ENCODE data around the gene PCSK1N. TPM values are rescaled to one million over a fixed set of nuclear protein-coding genes. Genes with fewer than 3 reads are reported as not detected.

Gene PCSK1N
- total and polyA plus RNA-seq, 2 of the 13 experiments (the other 11 are each of a cell fraction or from before 2014, with no cell fraction given): 4.5 to 14.0 TPM

DNA sequence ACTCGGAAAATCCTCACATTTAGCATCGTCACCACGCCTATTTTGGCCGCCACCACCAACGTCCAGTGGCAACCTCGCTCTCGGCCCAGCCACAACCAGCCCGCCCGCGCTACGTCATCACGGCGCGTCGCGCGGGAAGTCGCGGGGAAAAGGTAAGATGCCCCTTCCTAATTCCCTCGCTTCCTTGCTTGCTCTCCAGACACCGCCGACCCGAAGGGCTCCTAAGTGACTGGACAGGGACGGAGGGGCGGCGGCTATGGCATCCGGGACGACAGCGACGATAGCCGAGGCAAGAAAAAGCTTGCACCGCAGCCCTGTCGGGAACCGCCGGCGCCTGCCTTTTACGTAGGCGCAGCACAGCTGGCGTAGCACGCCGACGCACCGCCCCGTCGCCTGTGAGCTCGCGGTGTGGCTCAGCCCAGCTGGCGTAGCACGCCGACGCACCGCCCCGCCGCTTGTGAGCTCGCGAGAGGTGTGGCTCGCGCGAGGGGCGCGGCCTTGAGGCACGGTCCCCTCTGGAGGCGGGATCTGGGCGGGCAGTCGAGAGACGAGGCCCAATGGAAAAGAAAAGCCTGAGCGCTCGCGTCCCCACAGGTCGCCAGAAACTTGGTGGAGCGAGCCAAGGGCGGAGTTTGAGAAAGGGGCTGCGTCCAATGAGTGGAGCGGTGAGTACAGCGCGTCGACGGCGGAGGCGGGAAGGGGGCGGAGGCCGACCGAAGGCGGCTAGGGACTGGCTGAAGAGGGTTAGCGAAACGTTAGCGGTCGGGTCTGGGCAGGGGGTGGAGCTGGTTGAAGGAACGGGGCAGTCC lies 33.9 kb downstream of the PCSK1N start, which contains the start of gene HDAC6 (continued):
- TF ChIP-seq, protein P1, sequence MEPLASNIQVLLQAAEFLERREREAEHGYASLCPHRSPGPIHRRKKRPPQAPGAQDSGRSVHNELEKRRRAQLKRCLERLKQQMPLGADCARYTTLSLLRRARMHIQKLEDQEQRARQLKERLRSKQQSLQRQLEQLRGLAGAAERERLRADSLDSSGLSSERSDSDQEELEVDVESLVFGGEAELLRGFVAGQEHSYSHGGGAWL (CRISPR knock-in tag; IDR thresholded peaks at IDR 0.05): no peak
- no peak for TF ChIP-seq MYNN (CRISPR knock-in tag; IDR thresholded peaks at IDR 0.05; ENCODE audit: low read depth)
- no peak for TF ChIP-seq ZSCAN29 (CRISPR knock-in tag; conservative IDR thresholded peaks at IDR 0.05)
- no peak for TF ChIP-seq SNAI1 (CRISPR knock-in tag; IDR thresholded peaks at IDR 0.05; ENCODE audit: borderline replicate concordance)
- TF ChIP-seq ZFP90 (CRISPR knock-in tag; IDR thresholded peaks at IDR 0.05; ENCODE audit: borderline replicate concordance): no peak
- TF ChIP-seq ZKSCAN5 (CRISPR knock-in tag; IDR thresholded peaks at IDR 0.05): no peak
- peak; percentile 46; the same call in 1 of the 2 replicates for TF ChIP-seq ZFX (CRISPR knock-in tag; IDR thresholded peaks at IDR 0.05; ENCODE audit: low read depth)
- no peak for TF ChIP-seq SIX1 (CRISPR knock-in tag; IDR thresholded peaks at IDR 0.05; ENCODE audit: borderline replicate concordance)
- TF ChIP-seq ZNF800 (CRISPR knock-in tag; IDR thresholded peaks at IDR 0.05): no peak
- TF ChIP-seq YY1 (IDR thresholded peaks at IDR 0.05; ENCODE audit: insufficient read depth, insufficient replicate concordance, low read depth, low read length): peak; percentile 6
- 0 out of 2 replicates have a peak, but pooled peaks have one; percentile 45 for TF ChIP-seq CAMTA2 (CRISPR knock-in tag; IDR thresholded peaks at IDR 0.05; ENCODE audit: borderline replicate concordance)
- no peak for TF ChIP-seq IKZF4 (CRISPR knock-in tag; IDR thresholded peaks at IDR 0.05; ENCODE audit: borderline replicate concordance, low read depth, not compliant biosample characterization)
- no peak for TF ChIP-seq ZNF704 (CRISPR knock-in tag; IDR thresholded peaks at IDR 0.05; ENCODE audit: borderline replicate concordance)
- no peak for TF ChIP-seq GPN1 (CRISPR knock-in tag; IDR thresholded peaks at IDR 0.05; ENCODE audit: borderline replicate concordance)
- TF ChIP-seq ZNF512B (CRISPR knock-in tag; IDR thresholded peaks at IDR 0.05; ENCODE audit: borderline replicate concordance): no peak
- no peak for TF ChIP-seq HOXA5 (CRISPR knock-in tag; IDR thresholded peaks at IDR 0.05)
- TF ChIP-seq, protein P2, sequence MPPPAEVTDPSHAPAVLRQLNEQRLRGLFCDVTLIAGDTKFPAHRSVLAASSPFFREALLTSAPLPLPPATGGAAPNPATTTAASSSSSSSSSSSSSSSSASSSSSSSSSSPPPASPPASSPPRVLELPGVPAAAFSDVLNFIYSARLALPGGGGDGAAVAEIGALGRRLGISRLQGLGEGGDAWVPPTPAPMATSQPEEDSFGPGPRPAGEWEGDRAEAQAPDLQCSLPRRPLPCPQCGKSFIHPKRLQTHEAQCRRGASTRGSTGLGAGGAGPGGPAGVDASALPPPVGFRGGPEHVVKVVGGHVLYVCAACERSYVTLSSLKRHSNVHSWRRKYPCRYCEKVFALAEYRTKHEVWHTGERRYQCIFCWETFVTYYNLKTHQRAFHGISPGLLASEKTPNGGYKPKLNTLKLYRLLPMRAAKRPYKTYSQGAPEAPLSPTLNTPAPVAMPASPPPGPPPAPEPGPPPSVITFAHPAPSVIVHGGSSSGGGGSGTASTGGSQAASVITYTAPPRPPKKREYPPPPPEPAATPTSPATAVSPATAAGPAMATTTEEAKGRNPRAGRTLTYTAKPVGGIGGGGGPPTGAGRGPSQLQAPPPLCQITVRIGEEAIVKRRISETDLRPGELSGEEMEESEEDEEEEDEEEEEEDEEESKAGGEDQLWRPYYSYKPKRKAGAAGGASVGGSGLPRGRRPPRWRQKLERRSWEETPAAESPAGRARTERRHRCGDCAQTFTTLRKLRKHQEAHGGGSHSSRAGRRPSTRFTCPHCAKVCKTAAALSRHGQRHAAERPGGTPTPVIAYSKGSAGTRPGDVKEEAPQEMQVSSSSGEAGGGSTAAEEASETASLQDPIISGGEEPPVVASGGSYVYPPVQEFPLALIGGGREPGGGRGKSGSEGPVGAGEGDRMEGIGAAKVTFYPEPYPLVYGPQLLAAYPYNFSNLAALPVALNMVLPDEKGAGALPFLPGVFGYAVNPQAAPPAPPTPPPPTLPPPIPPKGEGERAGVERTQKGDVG (CRISPR knock-in tag; IDR thresholded peaks at IDR 0.05; ENCODE audit: borderline replicate concordance): no peak
